HG03439 (cell line): Measurements from ENCODE around the gene EFEMP1.

ENCODE experiments used
- ATAC-seq: cut with Tn5 transposase; IDR thresholded peaks from one replicate; pipeline ENCODE4 v1.9.1; 2021; ENCODE audit warnings: mild to moderate bottlenecking, moderate library complexity; ENCODE audit not compliant: unreplicated experiment

The EFEMP1 gene

GRCh38 chr2:55934337-55934736, 10.8 kb upstream of the EFEMP1 start:
- no peak for ATAC-seq

- no peak for ATAC-seq
Measured at GRCh38 chr2:55932843-55933242, 9.3 kb upstream of the EFEMP1 start.

GRCh38 chr2:55931281-55931680, 7.7 kb upstream of the EFEMP1 start:
- no peak for ATAC-seq

- no peak for ATAC-seq
Measured at GRCh38 chr2:55929476-55929875, 5.9 kb upstream of the EFEMP1 start.

GRCh38 chr2:55926974-55927373, 3.4 kb upstream of the EFEMP1 start:
- no peak for ATAC-seq

GRCh38 chr2:55926246-55926645, 2.7 kb upstream of the EFEMP1 start:
- no peak for ATAC-seq

- no peak for ATAC-seq
Measured at GRCh38 chr2:55923982-55924321, 370 bp upstream of the EFEMP1 start.

- ATAC-seq: no peak
Measured at GRCh38 chr2:55922291-55922907, 1.2 kb downstream of the EFEMP1 start.

- no peak for ATAC-seq
Measured at GRCh38 chr2:55919574-55919973, 4.0 kb downstream of the EFEMP1 start.

GRCh38 chr2:55918856-55919255, 4.7 kb downstream of the EFEMP1 start:
- no peak for ATAC-seq

- ATAC-seq: no peak
Measured at GRCh38 chr2:55917713-55918390, 5.7 kb downstream of the EFEMP1 start.

GRCh38 chr2:55917117-55917516, 6.5 kb downstream of the EFEMP1 start:
- ATAC-seq: no peak

- no peak for ATAC-seq
Measured at GRCh38 chr2:55916473-55917049, 7.0 kb downstream of the EFEMP1 start.

- ATAC-seq: no peak
Measured at GRCh38 chr2:55914786-55915185, 8.8 kb downstream of the EFEMP1 start.

GRCh38 chr2:55912926-55913325, 10.7 kb downstream of the EFEMP1 start:
- no peak for ATAC-seq

GRCh38 chr2:55910077-55910476, 13.5 kb downstream of the EFEMP1 start:
- ATAC-seq: no peak

- no peak for ATAC-seq
Measured at GRCh38 chr2:55907686-55908085, 15.9 kb downstream of the EFEMP1 start.

GRCh38 chr2:55906993-55907392, 16.6 kb downstream of the EFEMP1 start:
- ATAC-seq: no peak

- no peak for ATAC-seq
Measured at GRCh38 chr2:55903727-55904126, 19.9 kb downstream of the EFEMP1 start.

GRCh38 chr2:55902971-55903370, 20.6 kb downstream of the EFEMP1 start:
- ATAC-seq: no peak

GRCh38 chr2:55902429-55902828, 21.2 kb downstream of the EFEMP1 start:
- no peak for ATAC-seq

- no peak for ATAC-seq
Measured at GRCh38 chr2:55901941-55902340, 21.6 kb downstream of the EFEMP1 start.

GRCh38 chr2:55901322-55901721, 22.3 kb downstream of the EFEMP1 start:
- no peak for ATAC-seq
